Measurements from ENCODE around the gene LSM4.
A peak's percentile ranks its signal among the peaks of the same experiment; 100 is the strongest.

Gene LSM4

GRCh38 chr19:18270326-18270725, 52.5 kb downstream of the LSM4 start:
- Histone ChIP-seq H3K79me2 (no peaks in the 10 kb centered on the region), H3K4me3 (ENCODE audit: low read depth, low read length) (no peak overlapping the region), H3K4me2 (ENCODE audit: low read length) (no peak overlapping the region), H2AFZ (no peak overlapping the region), H3K27ac (no peak overlapping the region), H3K36me3 (ENCODE audit: control insufficient read depth, insufficient read depth, low read length) (no peaks in the 10 kb centered on the region), H3K9me3 (ENCODE audit: control insufficient read depth, low read length) (no peaks in the 10 kb centered on the region), H3K9ac (no peak overlapping the region), H3K4me1 (peaks cover 14% of the 10 kb centered on the region), H3K27me3 (ENCODE audit: control insufficient read depth, insufficient read depth, low read length) (no peaks in the 10 kb centered on the region)
- TF ChIP-seq CTCF (IDR thresholded peaks at IDR 0.05), result no peak

- TF ChIP-seq CTCF (IDR thresholded peaks at IDR 0.05), result no peak
- H2AFZ ChIP-seq, result no peak overlapping the region
- no peaks in the 10 kb centered on the region for H3K36me3 ChIP-seq (ENCODE audit: control insufficient read depth, insufficient read depth, low read length)
- H3K27ac ChIP-seq, result no peak overlapping the region
- no peak overlapping the region for H3K4me3 ChIP-seq (ENCODE audit: low read depth, low read length)
- peaks cover 12% of the 10 kb centered on the region for H3K4me1 ChIP-seq
- no peak overlapping the region for H3K9ac ChIP-seq
- no peaks in the 10 kb centered on the region for H3K79me2 ChIP-seq
- H3K9me3 ChIP-seq (ENCODE audit: control insufficient read depth, low read length), result no peaks in the 10 kb centered on the region
- no peaks in the 10 kb centered on the region for H3K27me3 ChIP-seq (ENCODE audit: control insufficient read depth, insufficient read depth, low read length)
- H3K4me2 ChIP-seq (ENCODE audit: low read length), result no peak overlapping the region
These were observed 53.7 kb downstream of the LSM4 start for GRCh38 chr19:18269070-18269723.

- Histone ChIP-seq H3K4me3 (ENCODE audit: low read depth, low read length) (no peak overlapping the region), H3K79me2 (no peaks in the 10 kb centered on the region), H3K36me3 (ENCODE audit: control insufficient read depth, insufficient read depth, low read length) (no peaks in the 10 kb centered on the region), H3K9me3 (ENCODE audit: control insufficient read depth, low read length) (no peaks in the 10 kb centered on the region), H3K27me3 (ENCODE audit: control insufficient read depth, insufficient read depth, low read length) (no peaks in the 10 kb centered on the region), H3K27ac (no peak overlapping the region), H3K4me1 (peaks cover 20% of the 10 kb centered on the region), H3K4me2 (ENCODE audit: low read length) (no peak overlapping the region), H2AFZ (no peak overlapping the region), H3K9ac (no peak overlapping the region)
- TF ChIP-seq CTCF (IDR thresholded peaks at IDR 0.05), result no peak
These were observed 55.8 kb downstream of the LSM4 start for GRCh38 chr19:18266771-18267686.

GRCh38 chr19:18265582-18265981, 57.3 kb downstream of the LSM4 start:
- Histone ChIP-seq H3K27me3 (ENCODE audit: control insufficient read depth, insufficient read depth, low read length) (no peaks in the 10 kb centered on the region), H3K4me1 (peaks cover 20% of the 10 kb centered on the region), H3K9ac (no peak overlapping the region), H3K4me2 (ENCODE audit: low read length) (no peak overlapping the region), H3K9me3 (ENCODE audit: control insufficient read depth, low read length) (no peaks in the 10 kb centered on the region), H3K4me3 (ENCODE audit: low read depth, low read length) (no peak overlapping the region), H2AFZ (no peak overlapping the region), H3K27ac (peak overlapping the region; percentile 97), H3K36me3 (ENCODE audit: control insufficient read depth, insufficient read depth, low read length) (no peaks in the 10 kb centered on the region), H3K79me2 (no peaks in the 10 kb centered on the region)
- TF ChIP-seq CTCF (IDR thresholded peaks at IDR 0.05), result no peak
